Embryonic facial prominence (tissue), 1 donor: Measurements from ENCODE around the gene PKNOX1.
"Not testable (repeated sequence)": the region's sequence is repeated elsewhere in the genome, so short reads cannot be mapped to it uniquely, and the experiment has no call there.

Experiments used
- DNase-seq: peaks from one replicate; pipeline ENCODE4 v3.0.0-alpha.2; 2016; ENCODE audit errors: extremely low spot score

PKNOX1 gene

DNA sequence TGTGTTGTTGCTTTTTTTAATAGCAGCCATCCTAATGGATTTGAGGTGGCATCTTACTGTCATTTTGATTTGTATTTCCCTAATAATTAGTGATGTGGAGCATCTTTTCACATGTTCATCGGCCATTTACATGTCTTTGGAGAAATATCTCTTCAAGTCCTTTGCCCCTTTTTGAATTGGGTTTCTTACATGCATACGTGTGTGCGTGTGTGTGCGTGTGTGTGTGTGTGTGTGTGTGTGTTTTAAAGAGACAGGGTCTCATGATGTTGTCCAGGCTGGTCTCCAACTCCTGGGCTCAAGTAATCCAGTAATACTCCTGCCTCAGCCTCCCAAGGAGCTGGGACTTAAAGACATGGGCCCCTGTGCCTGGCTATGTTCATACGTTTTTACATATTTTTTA, 9.5 kb downstream of the PKNOX1 start:
- no peak for DNase-seq

GRCh38 chr21:42986125-42986783, 11.9 kb downstream of the PKNOX1 start:
- no peak for DNase-seq

- DNase-seq: no peak
Observed at GRCh38 chr21:42988236-42988965, 14.0 kb downstream of the PKNOX1 start.

- DNase-seq: not testable (repeated sequence)
Observed at GRCh38 chr21:42989370-42989769, 15.0 kb downstream of the PKNOX1 start.

- no peak for DNase-seq
Observed at GRCh38 chr21:42989816-42990650, 15.7 kb downstream of the PKNOX1 start.

- DNase-seq: no peak
Observed at GRCh38 chr21:42991992-42992740, 17.8 kb downstream of the PKNOX1 start.

DNA sequence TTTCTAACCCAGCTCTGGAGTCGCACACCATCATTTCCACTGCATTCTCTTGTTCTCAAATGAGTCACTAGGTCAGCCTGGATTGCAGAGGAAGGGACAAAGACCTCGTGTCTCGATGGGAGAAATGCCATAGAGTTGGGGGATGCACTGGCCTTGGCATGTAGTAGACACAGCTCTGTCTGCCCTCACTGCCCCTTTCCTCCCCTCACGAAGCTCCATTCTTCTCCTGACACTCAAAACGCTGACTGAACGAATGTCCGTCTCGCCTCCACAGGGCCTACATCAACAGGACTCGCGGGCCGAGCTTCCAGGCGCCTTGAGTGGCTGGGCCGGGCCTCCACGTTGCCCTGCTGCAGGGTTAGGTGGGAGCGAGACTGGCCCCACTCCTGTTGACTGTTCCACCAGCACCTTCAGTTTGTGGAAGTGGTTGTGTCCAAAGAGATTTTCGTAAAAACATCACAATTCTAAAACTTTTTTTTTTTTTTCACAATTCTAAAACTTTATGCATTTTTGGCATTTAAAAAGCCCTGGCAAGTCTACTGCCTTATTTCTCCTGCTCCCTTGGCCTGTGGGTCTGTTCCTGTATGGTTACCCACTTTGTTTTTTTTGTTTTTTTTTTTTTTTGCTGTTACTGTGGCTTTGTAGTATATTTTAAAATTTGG, 18.8 kb downstream of the PKNOX1 start:
- no peak for DNase-seq

- no peak for DNase-seq
Observed at GRCh38 chr21:42997053-42997452, 22.7 kb downstream of the PKNOX1 start.

DNA sequence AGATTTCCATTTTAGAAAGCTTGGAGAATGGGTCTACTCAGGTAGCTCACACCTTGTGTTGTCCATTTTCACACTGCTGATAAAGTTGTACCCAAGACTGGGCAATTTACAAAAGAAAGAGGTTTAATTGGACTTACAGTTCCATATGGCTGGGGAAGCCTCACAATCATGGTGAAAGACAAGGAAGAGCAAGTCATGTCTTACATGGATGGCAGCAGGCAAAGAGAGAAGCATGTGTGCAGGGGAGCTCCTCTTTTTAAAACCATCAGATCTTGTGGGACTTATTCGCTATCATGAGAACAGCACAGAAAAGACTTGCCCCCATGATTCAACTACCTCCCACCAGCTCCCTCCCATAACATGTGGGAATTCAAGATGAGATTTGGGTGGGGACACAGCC, 23.6 kb downstream of the PKNOX1 start:
- not testable (repeated sequence) for DNase-seq

GRCh38 chr21:42999152-42999551, 24.8 kb downstream of the PKNOX1 start:
- DNase-seq: not testable (repeated sequence)

DNA sequence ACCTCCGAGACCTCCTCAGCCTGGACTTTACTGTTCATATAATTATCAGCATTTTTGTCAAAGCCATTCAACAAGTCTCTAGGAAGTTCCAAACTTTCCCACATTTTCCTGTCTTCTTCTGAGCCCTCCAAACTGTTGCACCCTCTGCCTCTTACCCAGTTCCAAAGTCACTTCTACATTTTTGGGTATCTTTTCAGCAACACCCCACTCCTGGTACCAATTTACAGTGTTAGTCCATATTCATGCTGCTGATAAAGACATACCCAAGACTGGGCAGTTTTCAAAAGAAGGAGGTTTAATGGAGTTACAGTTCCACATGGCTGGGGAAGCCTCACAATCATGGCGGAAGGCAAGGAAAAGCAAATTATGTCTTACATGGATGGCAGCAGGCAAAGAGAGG, 25.7 kb downstream of the PKNOX1 start:
- DNase-seq: not testable (repeated sequence)

- DNase-seq: no peak
Observed at GRCh38 chr21:43001316-43001715, 27.0 kb downstream of the PKNOX1 start.

GRCh38 chr21:43004926-43005325, 30.6 kb downstream of the PKNOX1 start:
- DNase-seq: no peak

DNA sequence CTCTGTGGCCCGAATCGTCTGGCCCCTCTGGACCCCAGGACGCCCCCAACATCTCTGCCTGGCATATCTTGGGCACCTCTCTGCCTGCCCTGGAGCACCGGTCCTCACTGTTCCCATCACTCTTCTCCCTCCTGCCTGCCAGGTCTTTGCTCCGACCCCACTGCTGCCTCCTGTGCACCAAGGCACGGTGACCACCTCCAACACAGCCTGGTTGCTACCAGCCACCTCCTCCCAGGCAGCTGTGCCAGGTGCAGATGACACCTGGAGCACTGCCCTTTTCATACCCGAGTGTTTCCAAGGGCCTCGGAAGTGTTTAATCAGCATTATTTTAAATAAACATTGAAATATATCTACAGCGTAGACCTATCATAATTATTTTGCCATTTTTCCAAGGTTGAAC, 31.3 kb downstream of the PKNOX1 start:
- DNase-seq: no peak

- DNase-seq: not testable (repeated sequence)
Observed at GRCh38 chr21:43006051-43006873, 31.9 kb downstream of the PKNOX1 start.

DNA sequence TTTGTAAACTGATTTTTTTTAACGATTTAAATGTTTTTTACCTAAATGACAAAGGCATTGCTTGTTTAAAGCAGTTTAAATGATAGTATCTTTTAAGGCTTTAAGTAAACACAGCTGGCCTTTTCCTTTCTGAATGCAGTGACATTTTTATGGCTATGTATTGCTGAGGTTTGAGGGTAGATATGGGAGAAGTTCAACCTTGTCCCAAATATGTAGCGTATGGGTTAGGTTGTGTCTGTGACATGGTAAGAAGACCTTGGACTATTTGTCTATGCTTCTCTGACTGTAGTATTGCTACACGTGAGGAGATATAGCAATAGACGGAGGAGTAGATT, 32.5 kb downstream of the PKNOX1 start:
- no peak for DNase-seq

DNA sequence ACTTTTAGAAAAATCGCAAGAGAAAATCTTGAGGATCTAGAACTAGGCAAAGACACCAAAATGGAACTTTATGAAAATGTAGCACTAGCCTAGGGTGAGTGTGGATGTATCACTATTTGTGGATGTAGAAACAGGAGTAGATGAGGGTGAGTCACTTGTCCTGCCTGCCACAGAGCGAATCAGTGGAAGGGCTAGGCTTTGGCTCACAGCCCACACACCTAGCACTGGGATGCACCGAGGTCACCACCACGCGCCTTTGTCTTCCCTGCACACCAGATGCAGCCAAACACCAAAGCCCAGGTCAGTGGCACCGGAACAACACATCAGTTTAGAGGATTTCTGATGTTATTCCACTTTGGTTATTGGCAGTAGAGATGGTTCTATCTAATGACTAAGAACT, 38.2 kb downstream of the PKNOX1 start:
- DNase-seq: no peak

GRCh38 chr21:43015906-43016540, 41.7 kb downstream of the PKNOX1 start:
- no peak for DNase-seq

GRCh38 chr21:43016728-43017127, 42.4 kb downstream of the PKNOX1 start:
- no peak for DNase-seq

DNA sequence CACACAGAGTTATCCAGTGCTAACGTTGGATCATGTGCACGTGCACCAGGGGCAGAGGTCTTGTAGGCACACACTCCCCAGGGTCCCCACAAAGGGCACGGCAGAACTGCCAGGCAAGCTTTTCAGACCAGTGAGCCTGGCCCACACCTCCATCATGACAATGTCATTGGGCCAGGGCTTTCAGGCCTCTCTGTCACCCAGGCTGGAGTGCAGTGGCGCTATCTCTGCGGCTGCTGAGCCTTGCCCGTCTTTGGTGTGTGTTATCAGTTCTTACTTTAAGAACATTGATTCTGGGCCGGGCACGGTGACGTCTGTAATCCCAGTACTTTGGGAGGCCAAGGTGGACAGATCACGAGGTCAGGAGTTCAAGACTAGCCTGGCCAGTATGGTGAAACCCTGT, 44.2 kb downstream of the PKNOX1 start:
- no peak for DNase-seq
